HEK293 (cell line): ENCODE data around the gene INTS6L.

Experiments
- CTCF ChIA-PET: fragments of 350-600 bp; formaldehyde crosslinking; extraction: SDS; loops from one replicate; lab custom pipeline; 2021; ENCODE audit warnings: antibody characterized with exemption; lab: Yijun Ruan, JAX
- POLR2A ChIA-PET: fragments of 300-600 bp; formaldehyde crosslinking; extraction: SDS; loops from one replicate; lab custom pipeline; 2020; ENCODE audit warnings: antibody characterized with exemption, inconsistent platforms; lab: Yijun Ruan, JAX
- H3K27ac ChIP-seq: fragments of 200-500 bp; sonication (Bioruptor generic); 2 replicates; pipeline ENCODE4 v1.5.1; 2014; ENCODE audit warnings: low read depth, low read length, control low read depth, inconsistent platforms; ENCODE audit errors: extremely low read depth
- H3K36me3 ChIP-seq, 2 experiments: fragments of 200-500 bp in 1 of 2; sonication (Bioruptor generic) in 1 of 2; 1 replicate in 1 of 2; 2 replicates in 1 of 2; pipeline ENCODE4 v1.5.1; 2014 to 2017; ENCODE audit warnings: inconsistent platforms in 2 of 2, low read length in 2 of 2; ENCODE audit not compliant: control insufficient read depth in 2 of 2, insufficient read depth in 1 of 2
- H3K4me1 ChIP-seq: fragments of 200-500 bp; sonication (Bioruptor generic); 2 replicates; pipeline ENCODE4 v1.5.1; 2014; ENCODE audit warnings: mild to moderate bottlenecking, low read length, inconsistent platforms; ENCODE audit not compliant: control insufficient read depth, insufficient read depth
- H3K4me3 ChIP-seq: 2 replicates; pipeline ENCODE4 v1.5.1; 2011; ENCODE audit warnings: low read depth, mild to moderate bottlenecking, control low read depth, low read length, moderate library complexity
- H3K9me3 ChIP-seq: fragments of 200-500 bp; sonication (Bioruptor generic); 2 replicates; pipeline ENCODE4 v1.5.1; 2014; ENCODE audit warnings: low read depth, low read length, inconsistent platforms; ENCODE audit not compliant: control insufficient read depth, insufficient read depth
- CTCF ChIP-seq: fragments of 450-650 bp; formaldehyde crosslinking; IDR thresholded peaks from 2 replicates; pipeline ENCODE4 v1.5.1; 2016; ENCODE audit warnings: missing biosample characterization, missing genetic modification characterization
- INSM2 ChIP-seq: fragments of 450-650 bp; formaldehyde crosslinking; IDR thresholded peaks from 2 replicates; pipeline ENCODE4 v1.5.1; 2016; ENCODE audit warnings: missing biosample characterization, missing genetic modification characterization
- KLF10 ChIP-seq: fragments of 450-650 bp; IDR thresholded peaks from 2 replicates; pipeline ENCODE4 v1.5.1; 2018; ENCODE audit warnings: missing biosample characterization, mild to moderate bottlenecking, missing genetic modification characterization
- KLF16 ChIP-seq: fragments of 450-650 bp; formaldehyde crosslinking; IDR thresholded peaks from 2 replicates; pipeline ENCODE4 v1.5.1; 2017; ENCODE audit warnings: missing biosample characterization, missing genetic modification characterization
- PRDM6 ChIP-seq: fragments of 450-650 bp; formaldehyde crosslinking; IDR thresholded peaks from 2 replicates; pipeline ENCODE4 v1.5.1; 2017; ENCODE audit warnings: missing biosample characterization, missing genetic modification characterization
- SCRT2 ChIP-seq: fragments of 450-650 bp; formaldehyde crosslinking; IDR thresholded peaks from 2 replicates; pipeline ENCODE4 v1.5.1; 2016; ENCODE audit warnings: missing biosample characterization, missing genetic modification characterization
- SETDB1 ChIP-seq: IDR thresholded peaks from one replicate; pipeline ENCODE4 v1.6.1; 2017; ENCODE audit warnings: mild to moderate bottlenecking, low read length, moderate library complexity, mixed read lengths; ENCODE audit not compliant: insufficient read length
- ZBTB26 ChIP-seq: fragments of 450-650 bp; formaldehyde crosslinking; optimal IDR thresholded peaks from 2 replicates; pipeline ENCODE3; 2016; ENCODE audit warnings: missing biosample characterization, mild to moderate bottlenecking, missing genetic modification characterization
- ZFP41 ChIP-seq: fragments of 450-650 bp; formaldehyde crosslinking; IDR thresholded peaks from 2 replicates; pipeline ENCODE4 v1.5.1; 2016; ENCODE audit warnings: missing biosample characterization, missing genetic modification characterization, borderline replicate concordance
- ZNF112 ChIP-seq: fragments of 450-650 bp; formaldehyde crosslinking; IDR thresholded peaks from 2 replicates; pipeline ENCODE4 v1.5.0; 2017; ENCODE audit warnings: missing biosample characterization, missing genetic modification characterization
- ZNF184 ChIP-seq: fragments of 450-650 bp; IDR thresholded peaks from 2 replicates; pipeline ENCODE4 v1.5.1; 2018; ENCODE audit warnings: missing biosample characterization, mild to moderate bottlenecking, missing genetic modification characterization
- ZNF280C ChIP-seq: fragments of 450-650 bp; formaldehyde crosslinking; IDR thresholded peaks from 2 replicates; pipeline ENCODE4 v1.5.1; 2016; ENCODE audit warnings: missing biosample characterization, missing genetic modification characterization
- ZNF354C ChIP-seq: fragments of 450-650 bp; formaldehyde crosslinking; IDR thresholded peaks from 2 replicates; pipeline ENCODE4 v1.5.1; 2016; ENCODE audit warnings: missing biosample characterization, missing genetic modification characterization, low read depth, borderline replicate concordance
- ZNF394 ChIP-seq: fragments of 450-650 bp; formaldehyde crosslinking; IDR thresholded peaks from 2 replicates; pipeline ENCODE4 v1.5.1; 2016; ENCODE audit warnings: missing biosample characterization, missing genetic modification characterization, mild to moderate bottlenecking, moderate library complexity, borderline replicate concordance
- ZNF510 ChIP-seq: fragments of 450-650 bp; formaldehyde crosslinking; IDR thresholded peaks from 2 replicates; pipeline ENCODE4 v1.5.1; 2018; ENCODE audit warnings: mild to moderate bottlenecking, missing genetic modification characterization, missing biosample characterization; ENCODE audit not compliant: insufficient replicate concordance
- ZNF514 ChIP-seq: fragments of 450-650 bp; formaldehyde crosslinking; IDR thresholded peaks from 2 replicates; pipeline ENCODE4 v1.5.1; 2016; ENCODE audit warnings: missing biosample characterization, missing genetic modification characterization
- ZNF629 ChIP-seq: fragments of 450-650 bp; formaldehyde crosslinking; IDR thresholded peaks from 2 replicates; pipeline ENCODE4 v1.5.1; 2017; ENCODE audit warnings: missing biosample characterization, missing genetic modification characterization
- ZNF654 ChIP-seq: fragments of 450-650 bp; formaldehyde crosslinking; IDR thresholded peaks from 2 replicates; pipeline ENCODE4 v1.5.1; 2016; ENCODE audit warnings: low read depth, missing biosample characterization, missing genetic modification characterization
- ZNF791 ChIP-seq: fragments of 450-650 bp; formaldehyde crosslinking; IDR thresholded peaks from 2 replicates; pipeline ENCODE4 v1.5.1; 2016; ENCODE audit warnings: missing biosample characterization, missing genetic modification characterization
- ZNF837 ChIP-seq: fragments of 450-650 bp; formaldehyde crosslinking; IDR thresholded peaks from 2 replicates; pipeline ENCODE4 v1.5.1; 2016; ENCODE audit warnings: missing biosample characterization, missing genetic modification characterization
- ZNF843 ChIP-seq: fragments of 450-650 bp; formaldehyde crosslinking; IDR thresholded peaks from 2 replicates; pipeline ENCODE4 v1.5.1; 2016; ENCODE audit warnings: missing biosample characterization, missing genetic modification characterization
- ZXDB ChIP-seq: fragments of 450-650 bp; formaldehyde crosslinking; IDR thresholded peaks from 2 replicates; pipeline ENCODE4 v1.5.1; 2016; ENCODE audit warnings: missing biosample characterization, missing genetic modification characterization

INTS6L gene

GRCh38 chrX:135595543-135595942, 75.1 kb downstream of the INTS6L start:
- CTCF ChIA-PET = interaction anchor here (1.7 kb wide), 1 partner anchor 10 kb away, joined by 6 read pairs; no protein-coding TSS in a partner anchor
- Histone ChIP-seq H3K4me3 (no peak overlapping the region), H3K27ac (no peak overlapping the region), H3K9me3 (no peaks in the 10 kb centered on the region), H3K4me1 (no peaks in the 10 kb centered on the region), H3K36me3 (no peaks in the 10 kb centered on the region)
- POLR2A ChIA-PET = no interaction called here
- TF ChIP-seq INSM2 (no peak), ZNF112 (tag by site-specific recombination) (no peak), PRDM6 (tag by site-specific recombination) (no peak), ZFP41 (tag by site-specific recombination) (no peak), ZNF843 (tag by site-specific recombination) (no peak), SETDB1 (no peak), ZNF184 (no peak), ZNF354C (tag by site-specific recombination) (no peak), ZNF791 (no peak), ZXDB (tag by site-specific recombination) (no peak), KLF16 (tag by site-specific recombination) (no peak), ZNF629 (tag by site-specific recombination) (no peak), ZNF394 (tag by site-specific recombination) (no peak), SCRT2 (tag by site-specific recombination) (no peak), CTCF (tag by site-specific recombination) (no peak), ZBTB26 (tag by site-specific recombination) (no peak), ZNF514 (tag by site-specific recombination) (no peak), ZNF510 (tag by site-specific recombination) (no peak), KLF10 (no peak)

- POLR2A ChIA-PET = interaction anchor here (0.9 kb wide), 1 partner anchor 111 kb away, joined by 3 read pairs; no protein-coding TSS in a partner anchor
These were observed 76.0 kb downstream of the INTS6L start for GRCh38 chrX:135596495-135596894.

More at GRCh38 chrX:135596495-135596894, 76.0 kb downstream of the INTS6L start:
- no peaks in the 10 kb centered on the region for H3K4me1 ChIP-seq
- no peak overlapping the region for H3K4me3 ChIP-seq
- no peaks in the 10 kb centered on the region for H3K36me3 ChIP-seq
- no peak for TF ChIP-seq ZNF837 (tag by site-specific recombination)
- peak; percentile 46 for TF ChIP-seq CTCF (tag by site-specific recombination)
- no peak for TF ChIP-seq ZNF280C (tag by site-specific recombination)
- peak; percentile 63 for TF ChIP-seq ZNF654 (tag by site-specific recombination)
- TF ChIP-seq, all 188 proteins: peak for 2
- CTCF ChIA-PET = interaction anchor here (0.6 to 1.7 kb wide), 10 partner anchors 9 to 1134 kb away, joined by 3 to 6 read pairs (median 3); no protein-coding TSS in a partner anchor
- no peak overlapping the region for H3K27ac ChIP-seq
- H3K9me3 ChIP-seq = no peaks in the 10 kb centered on the region
